Mesothelial cell of epicardium (in vitro differentiated cells): ENCODE data around the gene CTNNA3. TPM values are rescaled to one million over a fixed set of nuclear protein-coding genes. Genes with fewer than 3 reads are reported as not detected.
"Not testable (repeated sequence)": the region's sequence is repeated elsewhere in the genome, so short reads cannot be mapped to it uniquely, and the experiment has no call there.

Source experiments
- DNase-seq, 2 experiments: peaks; one replicate each; pipeline ENCODE4 v3.0.0; 2021; ENCODE audit warnings: low spot score in 2 of 2; ENCODE audit not compliant: unreplicated experiment in 2 of 2
- H3K27ac Mint-ChIP-seq: 2 replicates; pipeline ENCODE4 v1.8.0; 2021; ENCODE audit warnings: mixed read lengths
- H3K27me3 Mint-ChIP-seq: 2 replicates; pipeline ENCODE4 v1.8.0; 2021; ENCODE audit warnings: low read depth, mixed read lengths
- H3K36me3 Mint-ChIP-seq: 2 replicates; pipeline ENCODE4 v1.8.0; 2021; ENCODE audit warnings: mixed read lengths
- H3K4me1 Mint-ChIP-seq: 2 replicates; pipeline ENCODE4 v1.8.0; 2021; ENCODE audit warnings: mixed read lengths
- H3K4me3 Mint-ChIP-seq: 2 replicates; pipeline ENCODE4 v1.8.0; 2021; ENCODE audit warnings: mild to moderate bottlenecking, moderate library complexity, mixed read lengths
- H3K9me3 Mint-ChIP-seq: 2 replicates; pipeline ENCODE4 v1.8.0; 2021; ENCODE audit warnings: mixed read lengths
- CTCF ChIP-seq: fragments of 200-600 bp; sonication (generic); IDR thresholded peaks from one replicate; pipeline ENCODE4 v1.5.0; 2021; ENCODE audit warnings: antibody characterized with exemption; ENCODE audit not compliant: unreplicated experiment
- total RNA-seq: library from RNA; stranded (reverse); gene quantifications from 3 replicates; pipeline ENCODE4 v1.2.1, GENCODE V29; 2021

CTNNA3 gene
- total RNA-seq: 14.2 to 17.6 TPM (median 14.2 TPM) in 3 replicates

- H3K9me3 Mint-ChIP-seq: peaks cover 4% of the 10 kb centered on the region
- H3K4me1 Mint-ChIP-seq: peaks cover 25% of the 10 kb centered on the region
- no peaks in the 10 kb centered on the region for H3K27me3 Mint-ChIP-seq
- DNase-seq: no peak
- H3K27ac Mint-ChIP-seq: peak within 1 kb of the TSS; percentile 7
- H3K36me3 Mint-ChIP-seq: no peaks in the 10 kb centered on the region
- no peak for TF ChIP-seq CTCF
- H3K4me3 Mint-ChIP-seq: peak within 1 kb of the TSS; percentile 36
Measured at GRCh38 chr10:67696029-67696428, at the start of gene CTNNA3. CTNNA3 (minus strand) TSS chr10:67696195.

- H3K9me3 Mint-ChIP-seq: peaks cover 12% of the 10 kb centered on the region
- no peak for TF ChIP-seq CTCF
- H3K27me3 Mint-ChIP-seq: peaks cover 2% of the 10 kb centered on the region
- H3K4me1 Mint-ChIP-seq: no peaks in the 10 kb centered on the region
- H3K36me3 Mint-ChIP-seq: peaks cover 2% of the 10 kb centered on the region
- no peak for DNase-seq
- no peak overlapping the region for H3K27ac Mint-ChIP-seq
- H3K4me3 Mint-ChIP-seq: no peak overlapping the region
Measured at GRCh38 chr10:67735430-67735829, 39.4 kb upstream of the CTNNA3 start.

- H3K4me3 Mint-ChIP-seq: no peak overlapping the region
- peaks cover 2% of the 10 kb centered on the region for H3K36me3 Mint-ChIP-seq
- no peak overlapping the region for H3K27ac Mint-ChIP-seq
- peaks cover 6% of the 10 kb centered on the region for H3K9me3 Mint-ChIP-seq
- no peak for DNase-seq
- H3K4me1 Mint-ChIP-seq: no peaks in the 10 kb centered on the region
- H3K27me3 Mint-ChIP-seq: peaks cover 2% of the 10 kb centered on the region
- no peak for TF ChIP-seq CTCF
Measured at GRCh38 chr10:67733511-67733910, 37.5 kb upstream of the CTNNA3 start.

- peaks cover 10% of the 10 kb centered on the region for H3K9me3 Mint-ChIP-seq
- H3K4me3 Mint-ChIP-seq: no peak overlapping the region
- H3K4me1 Mint-ChIP-seq: no peaks in the 10 kb centered on the region
- no peak overlapping the region for H3K27ac Mint-ChIP-seq
- H3K36me3 Mint-ChIP-seq: no peaks in the 10 kb centered on the region
- DNase-seq: no peak
- TF ChIP-seq CTCF: no peak
- no peaks in the 10 kb centered on the region for H3K27me3 Mint-ChIP-seq
Measured at GRCh38 chr10:67725567-67725966, 29.6 kb upstream of the CTNNA3 start.

- Mint-ChIP-seq H3K4me3 (no peak overlapping the region), H3K4me1 (no peaks in the 10 kb centered on the region), H3K27ac (no peak overlapping the region), H3K27me3 (peaks cover 4% of the 10 kb centered on the region), H3K9me3 (peaks cover 15% of the 10 kb centered on the region), H3K36me3 (no peaks in the 10 kb centered on the region)
- no peak for TF ChIP-seq CTCF
- no peak for DNase-seq
Measured at GRCh38 chr10:67723601-67724000, 27.6 kb upstream of the CTNNA3 start.

- Mint-ChIP-seq H3K36me3 (no peaks in the 10 kb centered on the region), H3K4me1 (no peaks in the 10 kb centered on the region), H3K27me3 (peaks cover 4% of the 10 kb centered on the region), H3K4me3 (no peak overlapping the region), H3K27ac (no peak overlapping the region), H3K9me3 (peaks cover 15% of the 10 kb centered on the region)
- TF ChIP-seq CTCF: no peak
- DNase-seq: no peak
Measured at GRCh38 chr10:67722113-67722512, 26.1 kb upstream of the CTNNA3 start.

- H3K4me3 Mint-ChIP-seq, H3K4me1 Mint-ChIP-seq, DNase-seq, H3K36me3 Mint-ChIP-seq, H3K27me3 Mint-ChIP-seq, H3K27ac Mint-ChIP-seq: not testable (repeated sequence)
- peaks cover 24% of the 10 kb centered on the region for H3K9me3 Mint-ChIP-seq
Measured at GRCh38 chr10:67716455-67716854, 20.5 kb upstream of the CTNNA3 start.
